Caco-2 (cell line): ENCODE data around the gene NFIC. TPM values are rescaled to one million over a fixed set of nuclear protein-coding genes. Genes with fewer than 3 reads are reported as not detected.

ENCODE experiments used
- BruUV-seq: library from RNA; stranded (reverse); fragments of 400-500 nt; replicated peaks from 2 replicates; lab custom pipeline; 2021; lab: Mats Ljungman, UMichigan
- CTCF ChIA-PET: fragments of 300-600 bp; sonication (Branson Sonifier 250); formaldehyde crosslinking; loops from one replicate; lab custom pipeline; 2022; ENCODE audit warnings: antibody characterized with exemption; lab: Charles Lee
- POLR2A ChIA-PET: fragments of 300-600 bp; sonication (Branson Sonifier 250); formaldehyde crosslinking; loops from one replicate; lab custom pipeline; 2022; ENCODE audit warnings: antibody characterized with exemption; lab: Charles Lee
- DNase-seq, 2 experiments: peaks; one replicate each; pipeline versions ENCODE4 v3.0.0 to v3.0.0-alpha.2; 2020 to 2022
- H3K27me3 ChIP-seq: replicated peaks from 2 replicates; pipeline ENCODE4 v1.6.0; 2011; ENCODE audit warnings: low read length; ENCODE audit not compliant: control insufficient read depth, insufficient read depth
- H3K36me3 ChIP-seq: 2 replicates; pipeline ENCODE4 v1.5.1; 2011; ENCODE audit warnings: low read length; ENCODE audit not compliant: control insufficient read depth, insufficient read depth
- H3K4me1 ChIP-seq: fragments of 250-450 bp; sonication (Bioruptor Pico); 2 replicates; pipeline ENCODE4 v1.5.1; 2020; ENCODE audit warnings: mild to moderate bottlenecking
- H3K4me3 ChIP-seq: 2 replicates; pipeline ENCODE4 v1.5.1; 2011; ENCODE audit warnings: low read depth, mild to moderate bottlenecking, control low read depth, low read length
- H3K9me3 ChIP-seq: fragments of 250-450 bp; sonication (Bioruptor Pico); 2 replicates; pipeline ENCODE4 v1.5.1; 2020; ENCODE audit warnings: mild to moderate bottlenecking, moderate library complexity
- H3K27ac Mint-ChIP-seq: one replicate; pipeline ENCODE4 v1.8.0; 2022; ENCODE audit warnings: mixed read lengths; ENCODE audit not compliant: unreplicated experiment
- H3K27me3 Mint-ChIP-seq: one replicate; pipeline ENCODE4 v1.8.0; 2022; ENCODE audit warnings: mixed read lengths; ENCODE audit not compliant: insufficient read depth, unreplicated experiment
- H3K36me3 Mint-ChIP-seq: one replicate; pipeline ENCODE4 v1.8.0; 2022; ENCODE audit warnings: mild to moderate bottlenecking, mixed read lengths; ENCODE audit not compliant: insufficient read depth, unreplicated experiment
- H3K4me1 Mint-ChIP-seq: one replicate; pipeline ENCODE4 v1.8.0; 2022; ENCODE audit warnings: low read depth, mixed read lengths; ENCODE audit not compliant: unreplicated experiment
- H3K4me3 Mint-ChIP-seq: one replicate; pipeline ENCODE4 v1.8.0; 2022; ENCODE audit warnings: mild to moderate bottlenecking, moderate library complexity, mixed read lengths; ENCODE audit not compliant: unreplicated experiment
- H3K9me3 Mint-ChIP-seq: one replicate; pipeline ENCODE4 v1.8.0; 2022; ENCODE audit warnings: mixed read lengths; ENCODE audit not compliant: unreplicated experiment
- intact Hi-C: fragments of 100-400 bp; cut with micrococcal nuclease; formaldehyde crosslinking; loops from one replicate; pipeline ENCODE4 v1.10.0; 2022; ENCODE audit not compliant: unreplicated experiment
- total RNA-seq: library from RNA; stranded (reverse); gene quantifications from 2 replicates; pipeline ENCODE4 v1.2.3, GENCODE V29; 2022
- TF ChIP-seq, protein P1 (sequence below), 2 experiments: fragments of 200-600 bp in 1 of 2; IDR thresholded peaks; 1 replicate in 1 of 2; 2 replicates in 1 of 2; pipeline versions ENCODE4 v1.5.1 to v1.8.0; 2011 to 2022; ENCODE audit warnings: antibody characterized with exemption in 1 of 2, control low read depth in 1 of 2, inconsistent platforms in 1 of 2, low read depth in 1 of 2, low read length in 1 of 2, mild to moderate bottlenecking in 1 of 2, moderate library complexity in 1 of 2; ENCODE audit not compliant: insufficient read depth in 1 of 2, severe bottlenecking in 1 of 2, unreplicated experiment in 1 of 2

Gene NFIC
- total RNA-seq, 1 experiment from 2014 or later, result 5.1 TPM

DNA sequence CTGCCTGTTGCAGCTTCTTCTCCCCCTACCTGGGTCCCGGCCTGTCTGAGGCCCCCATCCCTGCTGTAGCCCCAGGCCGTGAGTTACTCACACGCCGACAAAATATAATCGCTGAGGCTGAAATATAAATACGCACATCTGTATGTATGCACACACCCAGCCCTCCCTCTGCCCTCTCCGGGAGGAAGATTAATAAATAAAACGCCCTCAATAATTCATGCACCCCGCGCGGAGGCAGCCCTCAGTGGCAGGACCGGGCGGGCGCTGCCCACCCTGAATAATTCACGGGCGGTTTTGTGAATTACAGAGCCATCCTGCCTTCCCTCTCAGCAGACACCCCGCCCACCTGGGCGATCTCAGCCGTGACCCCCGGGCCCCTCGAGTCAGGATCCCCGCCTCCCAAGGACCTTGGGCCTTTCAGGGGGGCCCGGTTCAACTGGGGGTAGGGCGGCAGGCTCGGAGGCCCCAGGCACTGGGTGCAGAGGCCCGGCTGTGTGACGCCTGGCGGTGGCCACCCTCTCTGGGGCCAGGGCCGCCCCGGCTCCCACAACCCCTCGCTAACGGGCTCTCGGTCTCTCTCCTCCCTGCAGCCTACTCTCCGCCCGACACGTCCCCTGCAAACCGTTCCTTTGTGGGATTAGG lies 89.7 kb downstream of the NFIC start:
- Mint-ChIP-seq H3K4me3 (no peak overlapping the region), H3K27me3 (no peaks in the 10 kb centered on the region), H3K27ac (no peak overlapping the region), H3K4me1 (no peaks in the 10 kb centered on the region), H3K36me3 (peaks cover 3% of the 10 kb centered on the region), H3K9me3 (no peaks in the 10 kb centered on the region)
- no TSS peak for BruUV-seq
- intact Hi-C loops, result no loop called here
- Histone ChIP-seq H3K4me1 (0 out of 2 replicates have a peak, but pooled peaks cover 5% of the 10 kb centered on the region), H3K4me3 (no peak overlapping the region), H3K36me3 (no peaks in the 10 kb centered on the region), H3K9me3 (no peaks in the 10 kb centered on the region), H3K27me3 (no peaks in the 10 kb centered on the region)
- TF ChIP-seq, protein P1, sequence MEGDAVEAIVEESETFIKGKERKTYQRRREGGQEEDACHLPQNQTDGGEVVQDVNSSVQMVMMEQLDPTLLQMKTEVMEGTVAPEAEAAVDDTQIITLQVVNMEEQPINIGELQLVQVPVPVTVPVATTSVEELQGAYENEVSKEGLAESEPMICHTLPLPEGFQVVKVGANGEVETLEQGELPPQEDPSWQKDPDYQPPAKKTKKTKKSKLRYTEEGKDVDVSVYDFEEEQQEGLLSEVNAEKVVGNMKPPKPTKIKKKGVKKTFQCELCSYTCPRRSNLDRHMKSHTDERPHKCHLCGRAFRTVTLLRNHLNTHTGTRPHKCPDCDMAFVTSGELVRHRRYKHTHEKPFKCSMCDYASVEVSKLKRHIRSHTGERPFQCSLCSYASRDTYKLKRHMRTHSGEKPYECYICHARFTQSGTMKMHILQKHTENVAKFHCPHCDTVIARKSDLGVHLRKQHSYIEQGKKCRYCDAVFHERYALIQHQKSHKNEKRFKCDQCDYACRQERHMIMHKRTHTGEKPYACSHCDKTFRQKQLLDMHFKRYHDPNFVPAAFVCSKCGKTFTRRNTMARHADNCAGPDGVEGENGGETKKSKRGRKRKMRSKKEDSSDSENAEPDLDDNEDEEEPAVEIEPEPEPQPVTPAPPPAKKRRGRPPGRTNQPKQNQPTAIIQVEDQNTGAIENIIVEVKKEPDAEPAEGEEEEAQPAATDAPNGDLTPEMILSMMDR (IDR thresholded peaks at IDR 0.05; ENCODE audit: insufficient read depth in 1 of 2, low read depth in 1 of 2, low read length in 1 of 2, severe bottlenecking in 1 of 2, unreplicated experiment in 1 of 2), result no peak
- DNase-seq, result no peak
- POLR2A ChIA-PET, result no interaction called here
- CTCF ChIA-PET, result no interaction called here

DNA sequence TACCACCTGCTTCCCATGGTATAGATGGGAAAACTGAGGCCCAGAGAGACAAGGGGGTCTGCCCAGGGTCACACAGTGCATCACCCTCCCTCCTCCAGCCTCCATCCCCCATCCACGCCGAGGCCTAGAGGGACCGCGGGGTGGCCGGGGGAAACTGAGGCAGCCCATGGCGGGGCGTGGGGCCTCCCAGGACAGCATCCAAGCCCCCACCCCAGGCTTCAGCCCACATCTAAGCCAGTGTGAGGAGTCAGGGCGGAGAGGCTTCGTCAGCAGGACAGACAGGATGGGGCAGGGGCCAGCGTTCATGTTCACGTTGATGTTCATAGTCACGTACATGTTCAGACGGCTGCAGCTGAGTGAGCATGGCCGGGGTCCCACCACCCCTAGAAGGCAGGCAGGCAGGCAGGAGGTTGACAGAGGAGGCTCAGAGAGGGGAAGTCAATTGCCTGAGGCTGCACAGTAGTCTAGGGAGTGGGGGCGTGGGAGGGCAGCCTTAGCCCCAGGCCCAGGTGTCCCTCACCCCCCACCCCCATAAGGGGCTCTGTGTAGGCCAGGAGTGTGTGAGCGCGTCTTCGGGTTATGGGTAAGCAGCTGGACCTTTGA lies 90.6 kb downstream of the NFIC start:
- no peaks in the 10 kb centered on the region for H3K9me3 ChIP-seq
- no peaks in the 10 kb centered on the region for H3K36me3 Mint-ChIP-seq
- no peaks in the 10 kb centered on the region for H3K27me3 Mint-ChIP-seq
- H3K4me1 ChIP-seq, result 0 out of 2 replicates have a peak, but pooled peaks cover 5% of the 10 kb centered on the region
- H3K4me3 ChIP-seq, result no peak overlapping the region
- no peak overlapping the region for H3K4me3 Mint-ChIP-seq
- no peaks in the 10 kb centered on the region for H3K36me3 ChIP-seq
- ChIA-PET POLR2A (no interaction called here), CTCF (interaction anchor here (0.6 kb wide), 1 partner anchor 76 kb away, joined by 4 read pairs; no protein-coding TSS in a partner anchor)
- H3K27me3 ChIP-seq, result no peaks in the 10 kb centered on the region
- intact Hi-C loops, result no loop called here
- no peaks in the 10 kb centered on the region for H3K9me3 Mint-ChIP-seq
- DNase-seq, result no peak
- no peaks in the 10 kb centered on the region for H3K4me1 Mint-ChIP-seq
- TF ChIP-seq, protein P1 (IDR thresholded peaks at IDR 0.05; ENCODE audit: insufficient read depth in 1 of 2, low read depth in 1 of 2, low read length in 1 of 2, severe bottlenecking in 1 of 2, unreplicated experiment in 1 of 2), result no peak
- no peak overlapping the region for H3K27ac Mint-ChIP-seq
- no TSS peak for BruUV-seq

DNA sequence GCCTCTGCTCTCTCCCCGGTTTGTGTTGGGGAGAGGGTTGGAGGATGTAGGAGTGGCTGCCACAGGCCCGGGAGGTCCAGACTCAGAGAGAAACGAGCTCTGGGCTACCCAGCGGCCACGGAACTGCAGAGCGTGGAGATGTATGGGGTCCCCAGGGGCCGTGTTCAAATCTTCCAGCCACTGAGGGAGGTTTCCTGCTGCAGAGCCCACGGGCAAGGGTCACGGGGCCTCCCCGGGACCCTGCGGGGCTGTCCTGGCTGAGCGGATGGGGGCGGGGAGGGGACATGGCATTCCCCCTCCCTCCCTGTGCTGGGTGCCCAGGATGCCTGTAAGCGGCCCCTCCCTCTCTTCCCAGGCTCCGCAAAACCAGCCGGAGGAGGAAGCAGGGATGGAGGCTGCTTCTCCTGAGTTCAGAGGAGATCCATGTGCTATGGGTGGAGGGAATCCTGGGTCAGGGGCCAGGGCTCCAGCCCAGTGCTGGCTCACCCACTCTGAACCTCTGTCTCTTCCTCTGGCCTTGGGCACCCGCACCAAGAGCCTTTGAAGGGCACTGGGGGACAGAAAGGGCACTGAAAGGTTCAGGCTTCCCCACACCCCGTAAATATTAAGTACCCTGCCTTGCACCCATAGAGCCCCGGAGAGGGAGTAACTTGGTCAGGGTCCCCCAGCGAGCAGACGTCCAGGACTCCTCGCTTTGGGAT lies 91.3 kb downstream of the NFIC start:
- BruUV-seq, result no TSS peak
- peaks cover 3% of the 10 kb centered on the region for H3K36me3 Mint-ChIP-seq
- H3K4me3 ChIP-seq, result no peak overlapping the region
- ChIA-PET CTCF (interaction anchor here (0.6 kb wide), 1 partner anchor 496 kb away, joined by 4 read pairs; no protein-coding TSS in a partner anchor), POLR2A (no interaction called here)
- no peak for DNase-seq
- TF ChIP-seq, protein P1 (IDR thresholded peaks at IDR 0.05; ENCODE audit: insufficient read depth in 1 of 2, low read depth in 1 of 2, low read length in 1 of 2, severe bottlenecking in 1 of 2, unreplicated experiment in 1 of 2), result no peak
- no peaks in the 10 kb centered on the region for H3K27me3 ChIP-seq
- H3K27me3 Mint-ChIP-seq, result no peaks in the 10 kb centered on the region
- no peaks in the 10 kb centered on the region for H3K9me3 Mint-ChIP-seq
- no peak overlapping the region for H3K4me3 Mint-ChIP-seq
- no peaks in the 10 kb centered on the region for H3K9me3 ChIP-seq
- no peak overlapping the region for H3K27ac Mint-ChIP-seq
- H3K4me1 Mint-ChIP-seq, result no peaks in the 10 kb centered on the region
- 0 out of 2 replicates have a peak, but pooled peaks cover 5% of the 10 kb centered on the region for H3K4me1 ChIP-seq
- intact Hi-C loops, result no loop called here
- no peaks in the 10 kb centered on the region for H3K36me3 ChIP-seq
